Lower lobe of right lung (tissue), 2 donors: ENCODE results near the gene YWHAB. TPM values are rescaled to one million over a fixed set of nuclear protein-coding genes. Genes with fewer than 3 reads are reported as not detected.

Experiments
- ATAC-seq, 2 donors: fragments of 200-7000 bp; cut with Tn5 transposase; one replicate each; pipeline ENCODE4 v1.9.1; 2020 to 2022; ENCODE audit warnings: mild to moderate bottlenecking in 2 of 2, moderate library complexity in 2 of 2
- DNase-seq: peaks from one replicate; pipeline ENCODE4 v3.0.0-alpha.2; 2020
- H3K27ac ChIP-seq: fragments of 200-600 bp; one replicate; pipeline ENCODE4 v1.8.0; 2022
- H3K27me3 ChIP-seq: fragments of 200-600 bp; one replicate; pipeline ENCODE4 v1.8.0; 2022; ENCODE audit warnings: low read depth
- H3K36me3 ChIP-seq: fragments of 200-600 bp; one replicate; pipeline ENCODE4 v1.8.0; 2022; ENCODE audit warnings: mild to moderate bottlenecking
- H3K4me1 ChIP-seq: fragments of 200-600 bp; one replicate; pipeline ENCODE4 v1.8.0; 2022
- H3K4me3 ChIP-seq: fragments of 200-600 bp; one replicate; pipeline ENCODE4 v1.8.0; 2022; ENCODE audit warnings: mild to moderate bottlenecking
- H3K9me3 ChIP-seq: fragments of 200-600 bp; one replicate; pipeline ENCODE4 v1.8.0; 2022
- CTCF ChIP-seq: fragments of 200-600 bp; IDR thresholded peaks from one replicate; pipeline ENCODE4 v1.8.0; 2022; ENCODE audit warnings: antibody characterized with exemption, mild to moderate bottlenecking
- intact Hi-C: fragments of 100-400 bp; cut with DNase I; formaldehyde crosslinking; loops from one replicate; pipeline ENCODE4 v1.11.0; 2022
- total RNA-seq: library from RNA; stranded (reverse); fragmentation: NEBNext Ultra II Directional; extraction: Animal tissue kit (Norgen Biotek cat#: 25700); gene quantifications from one replicate; pipeline ENCODE4 v1.2.1, GENCODE V29; 2021
- donor health status: DM: no; HTN: yes; CAD: no; lungs with severe emphysema.

Gene YWHAB
- total RNA-seq, 1 donor from 2014 or later, result 193 TPM

DNA sequence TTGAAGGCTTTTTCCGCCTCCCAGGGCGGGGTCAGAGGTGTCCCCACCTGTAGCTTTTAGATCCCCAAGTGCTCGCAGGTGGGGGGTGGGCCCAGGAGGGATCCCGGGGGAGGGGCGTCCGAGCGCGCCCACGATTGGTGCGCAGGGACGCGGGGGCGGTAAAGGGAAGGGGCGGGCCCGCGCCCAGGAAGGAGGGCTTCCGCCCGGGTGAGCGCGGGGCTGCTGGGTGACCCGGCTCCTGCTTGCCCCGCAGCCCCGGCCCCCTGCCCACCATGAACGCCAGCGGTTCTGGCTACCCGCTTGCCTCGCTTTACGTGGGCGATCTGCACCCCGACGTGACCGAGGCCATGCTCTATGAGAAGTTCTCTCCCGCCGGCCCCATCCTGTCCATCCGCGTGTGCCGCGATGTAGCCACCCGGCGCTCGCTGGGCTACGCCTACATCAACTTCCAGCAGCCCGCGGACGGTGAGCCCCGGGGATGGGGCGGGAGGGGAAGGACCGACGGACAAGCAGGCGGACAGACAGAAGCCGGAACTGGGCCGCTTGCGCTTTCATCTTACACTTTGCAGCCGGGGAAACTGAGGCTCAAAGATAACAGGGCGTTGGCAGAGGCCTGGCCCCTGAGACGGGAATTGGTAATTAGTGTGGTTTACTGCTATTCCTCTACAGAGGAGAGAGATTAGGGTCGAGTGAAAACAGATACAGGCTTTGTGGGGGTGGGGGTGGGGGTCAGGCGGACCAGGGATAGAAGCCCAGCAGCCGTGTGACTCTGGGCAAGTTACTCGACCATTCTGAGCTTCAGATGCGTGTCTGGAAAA, 24.6 kb downstream of the YWHAB start, which contains the start of gene PABPC1L:
Gene PABPC1L, plus strand, starts transcription at position 189 of the 818 bp plus-strand sequence. Its CDS starts 84 bp downstream, at position 273.
- H3K27me3 ChIP-seq, result no peaks in the 10 kb centered on the region
- peak within 1 kb of the TSS; percentile 74 for H3K4me3 ChIP-seq
- peaks cover 23% of the 10 kb centered on the region for H3K4me1 ChIP-seq
- peak; percentile 89 for DNase-seq
- H3K36me3 ChIP-seq, result peaks cover 45% of the 10 kb centered on the region
- ATAC-seq, result peak; percentile 95
- intact Hi-C loops, result no loop called here
- no peaks in the 10 kb centered on the region for H3K9me3 ChIP-seq
- H3K27ac ChIP-seq, result no peak within 1 kb of the TSS
- TF ChIP-seq CTCF, result no peak

GRCh38 chr20:44910690-44911262, 25.3 kb downstream of the YWHAB start:
- no peaks in the 10 kb centered on the region for H3K9me3 ChIP-seq
- peak overlapping the region; percentile 74 for H3K4me3 ChIP-seq
- H3K4me1 ChIP-seq, result peaks cover 23% of the 10 kb centered on the region
- DNase-seq, result no peak
- no peaks in the 10 kb centered on the region for H3K27me3 ChIP-seq
- H3K27ac ChIP-seq, result no peak overlapping the region
- intact Hi-C loops, result no loop called here
- TF ChIP-seq CTCF, result no peak
- ATAC-seq, result peak in 1 of 2 donors; percentile 9
- H3K36me3 ChIP-seq, result peaks cover 38% of the 10 kb centered on the region

DNA sequence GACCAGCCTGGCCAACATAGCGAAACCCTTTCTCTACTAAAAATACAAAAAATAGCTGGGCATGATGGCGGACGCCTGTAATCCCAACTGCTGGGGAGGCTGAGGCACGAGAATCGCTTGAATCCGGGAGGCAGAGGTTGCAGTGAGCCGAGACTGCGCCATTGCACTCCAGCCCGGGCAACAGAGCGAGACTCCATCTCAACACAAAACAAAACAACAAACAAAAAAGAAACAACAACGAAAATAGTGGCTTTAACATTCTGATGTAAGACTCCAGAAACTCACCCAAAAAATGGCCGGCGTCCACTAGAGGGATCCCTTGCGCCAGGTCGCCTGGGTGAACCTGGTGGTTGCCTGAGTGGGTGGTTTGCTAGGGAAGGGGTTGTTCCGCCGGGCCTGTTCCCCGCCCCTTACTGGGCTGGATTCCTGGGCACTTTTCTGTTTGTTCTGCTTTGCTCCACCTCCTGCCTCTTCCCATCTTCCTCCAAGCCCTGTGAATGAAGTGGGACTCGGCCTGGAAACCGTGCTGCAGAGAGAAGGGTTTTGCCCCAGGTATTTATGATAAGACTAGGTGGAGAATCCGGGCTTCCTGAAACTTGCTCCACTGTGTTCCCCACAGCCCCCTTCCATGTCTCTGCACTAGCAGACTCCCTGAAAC, 25.9 kb downstream of the YWHAB start:
- H3K36me3 ChIP-seq, result peaks cover 34% of the 10 kb centered on the region
- H3K9me3 ChIP-seq, result no peaks in the 10 kb centered on the region
- intact Hi-C loops, result no loop called here
- peak; percentile 86 for DNase-seq
- no peaks in the 10 kb centered on the region for H3K27me3 ChIP-seq
- peak; percentile 83 to 89 for ATAC-seq
- H3K27ac ChIP-seq, result no peak overlapping the region
- H3K4me3 ChIP-seq, result peak overlapping the region; percentile 74
- peak; percentile 46 for TF ChIP-seq CTCF
- H3K4me1 ChIP-seq, result peaks cover 23% of the 10 kb centered on the region

- intact Hi-C loops, result no loop called here
- H3K27me3 ChIP-seq, result no peaks in the 10 kb centered on the region
Measured at GRCh38 chr20:44912189-44912588, 26.7 kb downstream of the YWHAB start.

More at GRCh38 chr20:44912189-44912588, 26.7 kb downstream of the YWHAB start:
- H3K36me3 ChIP-seq, result peaks cover 31% of the 10 kb centered on the region
- DNase-seq, result no peak
- no peak overlapping the region for H3K27ac ChIP-seq
- no peaks in the 10 kb centered on the region for H3K9me3 ChIP-seq
- no peak for ATAC-seq
- no peak for TF ChIP-seq CTCF
- H3K4me1 ChIP-seq, result peaks cover 23% of the 10 kb centered on the region
- no peak overlapping the region for H3K4me3 ChIP-seq
